Left forelimb (tissue), 1 donor: ENCODE measurements around the gene ABCB9.
"Not testable (repeated sequence)": the region's sequence is repeated elsewhere in the genome, so short reads cannot be mapped to it uniquely, and the experiment has no call there.

Experiments used
- DNase-seq: peaks from one replicate; pipeline ENCODE4 v3.0.0-alpha.2; 2018; ENCODE audit warnings: low spot score

The ABCB9 gene

DNA sequence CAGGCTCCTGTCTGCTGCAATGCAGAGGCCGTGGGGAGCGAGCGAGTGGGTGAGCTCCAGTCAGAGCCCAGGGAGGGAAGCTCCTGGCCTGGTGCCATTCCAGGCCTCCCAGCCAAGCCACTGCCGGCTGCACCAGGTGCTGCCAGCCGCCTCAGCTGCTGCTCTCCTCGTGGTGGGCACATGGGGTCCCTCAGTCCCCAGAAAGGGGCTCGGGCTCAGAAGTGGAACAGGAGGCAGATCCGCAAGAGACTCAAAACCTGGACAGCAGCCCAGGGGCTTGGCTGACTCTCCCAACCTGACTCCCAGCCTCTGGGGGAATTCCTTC lies 2.4 kb downstream of the ABCB9 start:
- no peak for DNase-seq

DNA sequence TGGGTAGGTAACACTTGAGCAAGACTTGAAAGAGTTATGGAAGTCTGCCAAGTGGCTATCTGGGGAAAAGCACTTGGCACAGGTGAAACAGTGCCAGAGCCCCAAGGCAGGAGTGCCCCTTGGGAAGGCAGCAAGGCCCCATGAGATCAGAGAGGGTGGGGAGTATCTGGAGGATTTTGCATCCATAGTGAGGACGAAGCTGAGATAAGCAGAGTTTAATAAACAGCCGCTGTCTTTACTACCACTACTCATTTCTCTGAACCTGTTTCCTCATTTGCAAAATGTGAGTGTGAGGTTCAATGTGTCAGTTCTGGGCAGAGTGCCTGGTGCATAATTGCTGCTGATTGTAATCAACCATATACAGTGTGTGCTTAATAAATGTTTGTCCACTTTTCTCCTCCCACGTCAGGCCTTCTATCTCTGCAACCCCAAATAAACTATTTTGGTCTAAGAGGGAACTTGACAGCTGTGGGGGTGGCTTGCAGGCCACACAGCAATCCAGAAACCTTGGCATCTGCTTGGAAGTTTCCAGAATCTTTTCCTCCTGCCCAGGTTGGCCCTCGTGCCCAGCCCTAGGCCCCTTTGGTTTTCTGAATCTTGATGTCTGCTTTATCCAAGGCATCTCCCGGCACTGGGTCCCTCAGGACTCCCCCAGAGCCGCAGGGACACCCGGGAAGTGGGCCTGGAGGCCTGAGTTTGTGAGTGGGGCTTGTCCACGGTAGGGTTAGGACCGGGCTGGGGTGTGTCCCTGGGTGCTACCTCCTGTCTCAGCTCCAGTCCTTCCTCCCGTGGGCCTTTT lies 4.5 kb downstream of the ABCB9 start:
- DNase-seq, result no peak

GRCh38 chr12:122960193-122960569 lies 6.1 kb downstream of the ABCB9 start:
- no peak for DNase-seq

DNA sequence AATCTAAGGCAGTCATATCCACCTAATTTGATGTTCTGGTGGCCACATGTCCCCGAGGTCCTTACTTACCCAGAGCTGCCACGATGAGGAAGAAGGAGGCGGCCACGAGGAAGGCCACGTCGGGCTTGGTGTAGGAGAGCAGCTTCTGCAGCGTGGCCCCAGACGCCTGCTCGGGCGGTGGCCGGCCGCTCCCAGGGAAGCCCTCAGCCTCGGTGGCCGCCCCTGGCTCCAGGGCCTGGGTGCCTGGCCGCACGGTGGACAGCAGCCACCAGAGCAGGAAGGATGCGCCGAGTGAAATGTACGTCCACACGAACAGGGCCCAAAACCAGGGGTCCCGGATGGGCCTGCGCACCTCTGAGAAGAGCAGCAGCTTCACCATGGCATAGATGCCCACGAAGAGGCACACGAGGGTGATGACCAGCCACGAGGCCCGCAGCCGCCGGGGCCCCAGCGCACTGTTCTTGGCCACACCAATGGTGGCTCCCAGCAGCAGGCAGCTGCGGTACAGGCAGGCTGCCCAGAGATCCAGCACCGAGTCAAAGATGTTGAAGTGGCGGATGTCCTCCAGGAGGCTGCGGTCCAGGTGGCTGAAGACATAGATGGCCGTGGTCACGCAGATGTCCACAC lies 6.6 kb downstream of the ABCB9 start:
- DNase-seq, result no peak

DNA sequence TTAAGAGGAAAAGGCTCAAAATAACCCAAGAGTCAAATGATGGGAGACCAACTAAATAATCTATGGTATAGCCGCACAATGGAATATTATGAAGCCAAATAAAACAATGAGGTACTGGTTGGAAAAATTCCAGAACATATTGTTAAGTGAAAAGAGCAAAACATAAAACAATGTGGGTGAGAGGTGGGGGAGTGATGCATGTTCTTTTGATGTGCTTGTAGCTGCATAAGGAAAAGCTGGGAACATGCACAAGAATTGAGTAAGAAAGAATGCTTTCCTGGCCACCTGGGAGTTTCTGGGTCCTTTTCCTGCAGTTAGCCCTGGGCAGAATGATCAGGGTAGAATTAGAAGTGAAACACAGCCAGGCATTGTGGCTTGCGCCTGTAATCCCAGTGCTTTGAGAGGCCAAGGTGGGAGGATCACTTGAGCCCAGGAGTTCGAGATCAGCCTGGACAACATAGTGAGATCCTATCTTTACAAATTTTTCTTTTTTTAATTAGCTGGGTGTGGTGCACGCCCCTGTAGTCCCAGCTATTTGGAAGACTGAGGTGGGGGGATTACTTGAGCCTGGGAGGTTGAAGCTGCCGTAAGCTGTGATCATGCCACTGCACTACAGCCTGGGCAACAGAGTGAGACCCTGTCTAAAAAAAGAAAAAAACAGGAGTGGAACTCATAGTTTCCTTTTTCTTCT lies 7.9 kb downstream of the ABCB9 start:
- DNase-seq, result no peak

- no peak for DNase-seq
These were observed 10.2 kb downstream of the ABCB9 start for GRCh38 chr12:122956035-122956434.

DNA sequence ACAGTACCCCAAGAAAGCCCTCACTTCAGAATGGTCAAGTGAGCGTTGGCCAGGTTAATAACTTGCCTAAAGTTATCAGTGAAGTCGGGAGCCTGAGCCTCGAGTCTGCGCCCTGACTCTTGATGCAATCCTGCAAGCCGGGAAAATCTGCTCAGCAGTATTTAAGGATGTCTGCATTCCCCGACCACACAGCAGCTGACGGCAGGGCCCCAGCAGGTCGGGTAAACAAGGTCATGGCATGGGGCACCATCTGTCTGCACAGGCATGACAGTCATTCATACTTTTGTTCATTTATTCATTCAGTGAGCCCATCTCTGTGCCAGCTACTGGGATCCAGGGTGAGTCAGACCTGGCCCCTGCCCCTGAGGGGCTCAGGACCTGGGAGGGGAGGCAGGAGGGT lies 11.1 kb downstream of the ABCB9 start:
- no peak for DNase-seq

DNA sequence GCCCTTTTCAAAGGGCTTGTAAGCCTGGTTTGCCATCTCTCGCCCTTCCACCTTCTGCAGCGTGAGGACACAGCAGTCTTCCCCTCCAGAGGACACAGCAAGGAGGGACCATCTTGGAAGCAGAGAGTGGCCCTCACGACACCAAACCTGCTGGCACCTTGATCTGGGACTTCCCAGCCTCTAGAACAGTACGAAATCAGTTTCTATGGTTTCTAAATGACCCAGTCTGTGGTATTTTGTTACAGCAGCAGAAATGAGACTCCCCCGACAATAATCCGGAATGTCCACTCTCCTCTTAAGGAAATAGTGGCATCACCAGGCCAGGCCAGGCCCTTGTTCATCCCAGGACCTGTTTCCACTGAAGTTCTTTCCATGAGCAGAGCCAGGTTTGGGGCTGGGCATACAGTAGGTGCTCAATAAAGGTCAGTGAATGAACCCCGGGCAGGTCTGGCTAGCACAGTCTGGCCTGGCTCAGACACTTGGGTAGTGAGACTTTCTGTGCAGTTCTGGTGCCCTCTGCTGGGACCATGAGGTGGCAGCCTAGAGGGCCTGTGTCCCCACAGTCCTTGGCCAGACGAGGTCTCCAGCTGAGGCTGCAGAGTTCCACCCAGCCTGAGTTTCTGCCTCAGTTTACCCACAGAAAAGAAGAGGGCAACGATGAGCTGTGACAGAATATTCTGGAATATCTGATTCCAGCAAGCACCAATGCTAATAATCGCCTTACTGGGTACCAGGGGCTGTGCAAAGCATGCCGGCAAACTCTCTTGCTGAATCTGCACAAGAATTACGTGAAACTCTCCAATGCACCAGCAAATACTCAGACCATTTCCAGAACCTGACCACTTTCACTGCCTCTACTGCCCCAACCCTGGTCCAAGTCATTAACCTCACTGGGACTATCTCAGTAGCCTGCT lies 14.0 kb downstream of the ABCB9 start:
- no peak for DNase-seq

GRCh38 chr12:122951406-122951805 lies 14.9 kb downstream of the ABCB9 start:
- DNase-seq, result no peak

GRCh38 chr12:122949816-122950675 lies 16.2 kb downstream of the ABCB9 start:
- no peak for DNase-seq

DNA sequence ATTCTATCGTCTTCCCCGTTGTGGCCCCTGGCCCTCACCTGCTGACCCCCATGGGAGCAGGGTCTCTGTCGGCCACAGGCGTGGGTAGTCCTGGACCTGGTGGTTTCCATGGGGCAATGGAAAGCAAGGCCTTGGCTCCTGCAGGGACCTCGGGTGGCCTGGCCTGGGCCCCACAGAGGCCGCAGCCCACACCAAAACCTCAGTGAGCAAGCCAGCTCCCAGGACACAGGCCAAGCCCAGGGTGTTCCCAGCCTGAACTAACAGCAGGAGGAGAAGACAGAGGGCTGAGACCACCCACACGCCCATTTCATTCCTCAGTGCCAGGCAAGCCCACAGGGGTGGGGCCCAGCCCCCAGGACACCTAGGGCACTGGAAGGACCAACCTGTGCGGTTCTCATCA lies 16.9 kb downstream of the ABCB9 start:
- no peak for DNase-seq

- no peak for DNase-seq
These were observed 17.7 kb downstream of the ABCB9 start for GRCh38 chr12:122948605-122949004.

GRCh38 chr12:122947352-122947792 lies 18.9 kb downstream of the ABCB9 start:
- no peak for DNase-seq

GRCh38 chr12:122946690-122947341 lies 19.4 kb downstream of the ABCB9 start:
- DNase-seq, result no peak

DNA sequence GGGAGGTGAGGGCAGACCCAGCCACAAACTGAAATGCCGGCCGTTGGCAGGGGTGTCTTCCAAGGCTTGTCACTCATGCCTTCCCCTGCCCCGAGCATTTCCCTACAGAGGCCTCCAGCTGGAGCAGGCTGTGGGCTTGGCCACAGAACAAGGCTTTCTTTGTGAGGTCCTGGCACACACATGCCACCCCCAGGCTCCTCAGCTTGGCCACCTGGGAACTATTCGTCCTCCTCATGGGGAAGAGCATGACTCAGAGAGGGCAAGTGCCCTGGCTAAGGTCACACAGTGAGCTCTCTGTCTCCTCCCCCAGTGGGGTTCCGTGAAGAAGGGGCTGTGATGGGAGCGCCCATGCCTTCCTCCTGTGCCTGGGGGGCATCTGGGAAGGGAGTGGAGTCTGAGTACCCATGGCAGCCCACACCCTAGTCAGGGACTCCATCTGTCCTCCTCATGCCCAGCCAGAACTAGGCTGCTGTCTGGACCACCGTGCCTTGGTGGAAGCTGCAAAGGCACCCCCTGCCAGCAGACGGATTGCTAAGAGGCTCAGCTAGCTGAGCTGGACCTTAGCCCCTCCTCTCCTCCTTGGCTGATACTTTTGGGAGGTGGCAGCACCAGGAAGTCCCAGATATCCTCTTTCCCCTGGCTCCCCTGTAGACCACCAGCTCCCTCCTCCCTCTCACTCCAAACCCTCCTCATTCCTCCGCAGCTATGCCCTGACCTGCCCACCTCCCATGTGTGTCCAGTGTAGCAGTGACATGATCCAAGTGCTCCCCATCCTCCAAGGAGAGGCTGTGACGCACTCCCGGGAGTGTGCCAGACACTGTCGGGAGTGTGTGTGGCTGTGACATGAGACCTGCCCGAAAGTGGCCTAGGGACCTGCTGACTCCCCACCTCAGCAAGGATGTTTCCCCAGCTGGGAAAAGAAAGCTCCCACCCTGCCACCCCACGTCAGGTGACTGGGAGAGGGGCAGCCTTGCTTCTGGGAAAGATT lies 21.4 kb downstream of the ABCB9 start:
- no peak for DNase-seq

GRCh38 chr12:122943196-122943595 lies 23.1 kb downstream of the ABCB9 start:
- DNase-seq, result no peak

DNA sequence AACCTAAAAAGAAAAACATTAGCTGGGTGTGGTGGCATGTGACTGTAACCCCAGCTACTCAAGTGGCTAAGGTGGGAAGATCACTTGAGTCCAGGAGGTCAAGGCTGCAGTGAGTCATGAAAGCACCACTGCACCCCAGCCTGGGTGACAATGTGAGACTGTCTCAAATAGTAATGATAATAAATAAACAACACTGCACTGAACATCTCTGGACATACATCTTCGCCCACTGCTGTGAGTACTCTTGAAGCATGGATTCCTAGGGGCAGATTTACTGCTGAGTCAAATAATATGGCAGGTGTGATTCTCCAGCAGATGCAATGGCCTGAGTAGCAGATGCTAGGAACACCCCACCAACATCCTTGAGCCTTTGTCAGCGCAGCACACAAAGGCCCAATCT lies 23.6 kb downstream of the ABCB9 start:
- no peak for DNase-seq

- DNase-seq, result not testable (repeated sequence)
These were observed 24.9 kb downstream of the ABCB9 start for GRCh38 chr12:122941351-122941750.

- no peak for DNase-seq
These were observed 27.1 kb downstream of the ABCB9 start for GRCh38 chr12:122939125-122939524.
